GM21367 (cell line): ENCODE results near the gene SLC8A2.

ENCODE experiments used
- ATAC-seq: cut with Tn5 transposase; IDR thresholded peaks from one replicate; pipeline ENCODE4 v1.9.1; 2021; ENCODE audit not compliant: unreplicated experiment

SLC8A2 gene

DNA sequence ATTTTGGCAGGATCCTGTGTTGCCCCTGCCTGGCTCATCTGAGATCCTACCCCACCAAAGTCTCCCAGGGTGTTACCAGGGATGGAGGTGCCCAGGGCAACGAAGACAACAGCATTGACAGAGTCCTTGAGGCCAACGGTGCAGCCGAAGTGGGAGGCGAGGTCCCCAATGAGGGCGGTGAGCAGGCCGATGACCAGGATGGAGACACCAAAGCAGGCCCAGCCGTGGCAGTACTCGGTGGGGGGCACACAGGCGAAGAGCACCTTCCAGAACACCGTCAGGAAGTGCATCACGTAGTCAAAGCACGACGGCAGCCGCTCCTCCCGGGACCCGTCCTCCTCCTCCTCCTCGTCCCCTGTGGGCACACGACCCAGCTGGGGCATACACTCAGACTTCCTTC is 39.6 kb downstream of the SLC8A2 start:
- ATAC-seq = no peak

- ATAC-seq = no peak
These were observed 41.5 kb downstream of the SLC8A2 start for GRCh38 chr19:47430041-47430802.

GRCh38 chr19:47429140-47429793 is 42.4 kb downstream of the SLC8A2 start:
- ATAC-seq = no peak

DNA sequence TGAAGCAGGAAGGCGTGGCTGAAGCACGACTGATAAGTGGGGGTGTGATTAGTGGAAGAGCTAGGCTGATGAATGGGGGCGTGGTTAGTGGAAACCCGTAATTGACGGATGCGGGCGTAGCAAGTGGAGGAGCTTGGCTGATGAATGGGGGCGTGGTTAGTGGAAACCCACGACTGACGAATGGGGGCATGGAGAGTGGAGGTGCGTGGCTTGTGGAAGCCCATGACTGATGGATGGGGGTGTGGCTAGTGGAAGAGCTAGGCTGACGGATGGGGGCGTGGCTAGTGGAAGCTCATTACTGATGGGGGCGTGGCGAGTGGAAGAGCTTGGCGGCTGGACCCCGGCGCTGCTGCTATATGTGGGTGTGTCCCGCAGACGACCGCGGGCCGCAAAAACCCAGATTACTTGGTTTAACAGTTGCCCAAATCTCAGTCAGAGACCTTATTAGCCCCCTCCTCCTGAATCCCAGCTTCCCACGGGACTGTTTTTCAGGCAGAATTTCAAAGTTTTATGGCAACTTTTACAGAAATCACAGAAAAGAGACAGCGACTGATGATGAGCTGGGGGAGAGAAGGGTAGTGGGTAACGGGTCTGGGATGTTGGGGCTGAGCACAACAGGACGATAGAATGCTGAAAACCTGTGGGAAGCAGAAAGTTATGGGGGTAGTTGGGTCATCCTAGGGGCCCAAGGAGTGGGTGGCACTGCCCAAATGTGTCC is 43.4 kb downstream of the SLC8A2 start:
- ATAC-seq = no peak

DNA sequence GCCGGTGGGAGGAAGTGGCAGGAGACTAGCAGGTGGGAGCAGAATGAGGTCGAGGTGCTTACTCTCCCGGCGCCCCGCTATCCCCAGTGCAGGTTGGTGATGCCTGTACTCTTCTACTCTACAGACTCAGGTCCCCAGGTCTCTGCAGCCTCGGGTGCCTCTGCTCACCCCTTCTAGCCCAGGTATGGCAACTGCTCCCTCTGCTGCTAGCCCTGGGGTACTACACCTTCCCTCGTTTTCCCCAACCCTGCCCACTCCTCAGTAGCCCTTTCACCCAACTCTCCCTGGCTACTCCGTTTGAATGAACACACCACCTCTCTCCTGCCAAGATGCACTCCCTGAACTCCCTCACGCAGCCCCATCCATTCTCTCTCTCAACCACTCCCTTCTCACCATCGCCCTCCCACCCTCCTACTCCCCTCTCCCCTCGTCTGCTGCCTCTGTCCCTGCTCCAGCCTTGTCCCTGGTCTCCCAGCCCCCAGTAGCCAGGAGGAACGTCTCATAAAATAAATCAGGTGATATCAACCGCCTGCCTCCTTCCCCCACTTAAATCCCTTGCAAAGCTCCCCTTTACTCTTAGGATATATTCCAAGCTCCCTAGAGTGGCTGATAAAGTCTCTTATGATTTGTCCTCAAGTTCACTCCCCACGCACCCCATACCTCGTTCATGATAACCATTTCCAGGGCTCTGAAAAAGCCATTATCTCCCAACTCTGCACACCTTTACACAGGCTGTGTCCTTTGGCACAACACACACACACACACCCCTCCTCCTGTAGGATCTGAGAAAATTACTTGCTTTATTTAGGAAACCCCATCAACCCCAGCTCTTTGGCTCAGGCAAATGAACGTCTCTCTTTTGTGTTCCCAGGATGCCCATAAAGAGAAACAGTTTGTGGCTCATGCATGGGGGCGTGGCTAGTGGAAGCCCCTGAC is 44.2 kb downstream of the SLC8A2 start:
- no peak for ATAC-seq

- ATAC-seq = no peak
These were observed 48.4 kb downstream of the SLC8A2 start for GRCh38 chr19:47423203-47423882.

DNA sequence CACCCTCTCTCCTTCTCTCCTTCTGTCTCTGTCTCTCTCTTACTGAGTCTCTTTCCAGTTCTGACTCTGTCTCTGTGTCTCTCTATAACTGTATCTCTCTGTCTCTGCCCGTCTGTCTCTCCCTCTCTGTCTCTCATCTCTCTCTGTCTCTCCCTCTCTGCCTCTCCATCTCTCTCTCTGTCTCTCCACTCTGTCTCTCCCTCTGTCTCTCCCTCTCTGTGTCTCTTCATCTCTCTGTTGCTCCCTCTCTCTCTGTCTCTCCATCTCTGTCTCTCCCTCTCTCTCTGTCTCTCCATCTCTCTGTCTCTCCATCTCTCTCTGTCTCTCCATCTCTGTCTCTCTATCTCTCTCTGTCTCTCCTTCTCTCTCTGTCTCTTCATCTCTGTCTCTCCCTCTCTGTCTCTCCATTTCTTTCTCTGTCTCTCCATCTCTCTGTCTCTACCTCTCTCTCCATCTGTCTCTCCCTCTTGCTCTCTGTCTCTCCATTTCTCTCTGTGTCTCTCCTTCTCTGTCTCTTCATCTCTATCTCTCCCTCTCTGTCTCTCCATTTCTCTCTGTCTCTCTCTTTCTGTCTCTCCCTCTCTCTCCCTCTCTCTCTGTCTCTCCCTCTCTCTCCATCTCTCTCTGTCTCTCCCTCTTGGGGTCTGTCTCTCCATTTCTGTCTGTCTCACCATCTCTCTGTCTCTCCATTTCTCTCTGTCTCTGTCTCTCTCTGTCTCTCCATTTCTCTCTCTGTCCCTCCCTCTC is 49.1 kb downstream of the SLC8A2 start:
- no peak for ATAC-seq

DNA sequence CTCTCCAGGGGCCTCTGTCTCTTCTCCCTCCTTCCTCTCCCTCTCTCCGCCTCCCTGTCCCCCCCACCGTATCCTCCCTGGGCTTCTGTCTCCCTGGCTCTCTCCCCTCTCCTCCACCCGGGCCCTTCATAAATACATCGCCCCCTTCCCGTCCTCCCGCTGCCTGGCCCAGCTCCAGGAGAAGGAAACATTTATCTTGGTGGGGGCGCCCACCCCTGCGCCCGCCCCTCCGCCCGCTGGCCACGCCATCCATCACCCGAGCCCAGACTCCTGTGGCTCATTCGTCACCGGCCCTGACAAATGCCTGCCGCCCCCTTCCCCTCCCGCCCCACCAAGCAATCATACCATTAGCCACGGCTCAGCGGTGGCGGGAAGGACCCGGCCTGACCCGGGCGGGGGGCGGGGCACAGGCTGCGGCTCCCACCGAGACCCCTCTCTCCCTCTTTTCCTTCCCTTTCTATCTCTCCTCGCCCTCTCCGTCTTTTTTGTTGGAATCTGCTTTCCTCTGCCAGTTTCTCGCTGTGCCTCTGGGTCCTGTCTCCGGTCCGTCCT is 49.8 kb downstream of the SLC8A2 start:
- no peak for ATAC-seq

DNA sequence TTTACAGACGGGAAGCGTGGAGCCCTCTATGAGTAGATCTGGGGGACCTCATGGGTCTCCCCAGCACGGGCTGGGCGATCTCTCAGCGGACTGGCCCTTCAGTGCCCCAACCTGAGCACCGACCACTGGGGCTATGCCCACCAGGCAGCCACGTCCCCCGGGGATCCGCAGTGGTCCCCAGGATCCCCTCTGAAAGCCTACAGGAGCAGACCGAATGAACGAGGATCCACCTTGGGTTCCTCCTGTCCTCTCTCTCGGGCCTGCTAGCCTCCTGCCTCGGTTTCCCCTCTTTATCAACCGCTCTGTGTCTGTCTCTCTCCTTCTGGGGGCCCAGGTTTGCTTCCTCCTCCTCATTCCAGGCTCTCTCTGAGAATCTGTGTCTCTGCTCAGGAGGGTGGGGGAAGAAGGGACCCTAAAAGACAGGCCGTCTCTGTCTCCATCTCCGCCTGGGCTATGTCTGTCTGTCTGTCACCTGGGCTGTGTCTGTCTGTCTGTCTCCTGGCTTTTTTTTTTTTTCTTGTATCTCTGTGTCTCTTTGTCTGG is 50.4 kb downstream of the SLC8A2 start:
- no peak for ATAC-seq

- ATAC-seq = no peak
These were observed 51.9 kb downstream of the SLC8A2 start for GRCh38 chr19:47419789-47420188.

DNA sequence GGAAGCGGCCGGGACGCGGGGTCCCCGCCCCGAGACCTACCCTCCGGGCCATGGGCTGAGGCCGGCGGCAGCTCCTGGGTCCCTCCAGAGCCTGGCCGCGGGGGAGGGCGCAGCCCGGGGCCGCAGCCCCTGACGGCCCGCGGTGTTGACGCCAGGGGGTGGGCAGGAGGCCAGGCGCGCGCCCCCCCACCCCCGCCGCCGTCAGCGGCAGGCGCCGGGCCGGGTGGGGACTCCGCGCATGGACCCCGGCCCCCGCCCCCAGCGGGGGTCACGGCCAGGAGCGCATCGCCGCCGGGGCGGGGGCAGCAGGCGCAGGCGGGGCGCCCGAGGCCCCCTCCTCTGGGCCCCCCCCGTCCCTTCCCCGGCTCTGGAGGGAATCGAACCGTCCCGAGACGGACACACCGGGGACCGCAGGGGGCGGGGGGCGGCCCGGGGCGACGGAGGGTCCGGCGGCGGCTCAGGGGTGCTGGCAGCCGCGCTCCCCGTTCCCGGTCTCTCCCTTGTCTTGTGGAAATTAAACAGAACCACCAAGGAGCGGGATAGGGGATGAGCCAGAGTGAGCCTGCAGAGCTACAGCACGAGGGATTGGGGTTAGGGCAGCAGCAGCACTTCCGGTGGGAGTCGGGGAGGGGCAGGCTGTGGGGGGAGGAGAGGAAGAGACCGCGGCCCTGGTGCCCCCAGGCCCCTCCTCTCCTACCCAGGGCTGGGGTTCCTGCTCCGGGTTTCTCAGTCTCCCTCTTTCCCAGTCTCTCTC is 52.5 kb downstream of the SLC8A2 start, which contains the start of gene MEIS3:
Gene MEIS3 (minus strand): TSS at position 498 of the 754 bp plus-strand sequence. CDS start 446 bp downstream, at position 52.
- ATAC-seq = no peak

DNA sequence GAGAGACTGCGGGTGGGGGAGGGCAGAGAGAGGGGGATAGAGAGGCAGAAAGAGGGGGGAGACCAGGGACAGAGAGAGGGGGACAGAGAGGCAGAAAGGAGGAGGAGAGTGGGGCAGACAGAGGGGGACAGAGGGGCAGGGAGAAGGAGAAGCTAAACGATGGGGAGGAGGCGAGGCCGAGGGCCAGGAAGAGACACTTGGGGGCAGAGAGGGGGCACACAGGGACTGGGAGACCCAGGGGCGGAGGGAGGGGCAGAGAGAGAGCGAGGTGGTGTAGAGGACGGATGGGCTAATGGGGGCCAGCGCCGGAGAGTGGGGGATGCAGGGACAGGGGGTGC is 53.0 kb downstream of the SLC8A2 start:
- no peak for ATAC-seq

GRCh38 chr19:47417746-47418691 is 53.7 kb downstream of the SLC8A2 start:
- no peak for ATAC-seq

GRCh38 chr19:47417107-47417745 is 54.5 kb downstream of the SLC8A2 start:
- no peak for ATAC-seq

- no peak for ATAC-seq
These were observed 55.1 kb downstream of the SLC8A2 start for GRCh38 chr19:47416643-47416985.

GRCh38 chr19:47415953-47416642 is 55.6 kb downstream of the SLC8A2 start:
- ATAC-seq = no peak
